Ureter (tissue), 1 donor: ENCODE results near the gene OR2M2. TPM values are rescaled to one million over a fixed set of nuclear protein-coding genes. Genes with fewer than 3 reads are reported as not detected.

Source experiments
- DNase-seq: peaks from one replicate; pipeline ENCODE4 v3.0.0-alpha.2; 2020; ENCODE audit warnings: low spot score
- total RNA-seq: library from RNA; stranded (reverse); gene quantifications from one replicate; pipeline ENCODE4 v1.2.4, GENCODE V29; 2023
- donor health status: DM: yes; HTN: yes; CAD: no.

Gene OR2M2
- not detected for total RNA-seq

- no peak for DNase-seq
Measured at GRCh38 chr1:248174521-248174920, at the start of gene OR2M2. TSS of gene OR2M2 (plus strand) at chr1:248174821. CDS start at chr1:248179986, 5,165 bp downstream.

- DNase-seq = no peak
Measured at GRCh38 chr1:248127653-248128052, 47.0 kb upstream of the OR2M2 start.

- DNase-seq = no peak
Measured at GRCh38 chr1:248136811-248137210, 37.8 kb upstream of the OR2M2 start.

GRCh38 chr1:248140846-248141245 is 33.8 kb upstream of the OR2M2 start:
- no peak for DNase-seq

- DNase-seq = no peak
Measured at GRCh38 chr1:248143311-248143710, 31.3 kb upstream of the OR2M2 start.

GRCh38 chr1:248144513-248145198 is 30.0 kb upstream of the OR2M2 start, which contains the start of gene OR2M5:
TSS of gene OR2M5 (plus strand) at chr1:248145148. CDS start at chr1:248145148, 0 bp downstream.
- no peak for DNase-seq

GRCh38 chr1:248152056-248152827 is 22.4 kb upstream of the OR2M2 start:
- DNase-seq = no peak

GRCh38 chr1:248155927-248156326 is 18.7 kb upstream of the OR2M2 start:
- no peak for DNase-seq

GRCh38 chr1:248158758-248159157 is 15.9 kb upstream of the OR2M2 start:
- no peak for DNase-seq

GRCh38 chr1:248164031-248164430 is 10.6 kb upstream of the OR2M2 start:
- DNase-seq = no peak

- no peak for DNase-seq
Measured at GRCh38 chr1:248165186-248165585, 9.4 kb upstream of the OR2M2 start.

- no peak for DNase-seq
Measured at GRCh38 chr1:248183996-248184395, 9.4 kb downstream of the OR2M2 start.

GRCh38 chr1:248187363-248187762 is 12.7 kb downstream of the OR2M2 start:
- DNase-seq = no peak

GRCh38 chr1:248189026-248189425 is 14.4 kb downstream of the OR2M2 start:
- DNase-seq = no peak

GRCh38 chr1:248194117-248194516 is 19.5 kb downstream of the OR2M2 start:
- DNase-seq = no peak

GRCh38 chr1:248196965-248197364 is 22.3 kb downstream of the OR2M2 start, which contains the start of gene OR2M3:
TSS of gene OR2M3 (plus strand) at chr1:248197265. CDS start at chr1:248203068, 5,803 bp downstream.
- no peak for DNase-seq

GRCh38 chr1:248215880-248216279 is 41.3 kb downstream of the OR2M2 start:
- DNase-seq = no peak

GRCh38 chr1:248225537-248225936 is 50.9 kb downstream of the OR2M2 start:
- no peak for DNase-seq

GRCh38 chr1:248229360-248229908 is 54.8 kb downstream of the OR2M2 start:
- DNase-seq = no peak
